Measurements from ENCODE around the gene TP53I11. TPM values are rescaled to one million over a fixed set of nuclear protein-coding genes. Genes with fewer than 3 reads are reported as not detected.

Gene TP53I11
- total RNA-seq, 1 experiment from 2014 or later, result 46.9 TPM

- no peaks in the 10 kb centered on the region for H4K20me1 ChIP-seq (ENCODE audit: insufficient read depth)
- no TSS peak for BruUV-seq (replicated peaks)
- no peak overlapping the region for H3K9ac ChIP-seq (ENCODE audit: low read length)
- no peak overlapping the region for H3K27ac ChIP-seq (ENCODE audit: low read depth, low read length)
- ChIA-PET CTCF (interaction anchor here (0.6 kb wide), 1 partner anchor 19 kb away, joined by 3 read pairs; no protein-coding TSS in a partner anchor), POLR2A (no interaction called here), RAD21 (ENCODE audit: low non-redundant PET in 1 of 2, low total read pairs in 2 of 2, uncharacterized antibody in 2 of 2, unreplicated experiment in 2 of 2) (no interaction called here)
- intact Hi-C loops (cut with micrococcal nuclease), result no loop called here
- TF ChIP-seq ATF3 (IDR thresholded peaks at IDR 0.05) (no peak), FOSL1 (IDR thresholded peaks at IDR 0.05; ENCODE audit: low read depth) (no peak), EZH2 (IDR thresholded peaks at IDR 0.05) (no peak), SP1 (IDR thresholded peaks at IDR 0.05; ENCODE audit: low read depth) (no peak), YY1 (IDR thresholded peaks at IDR 0.05; ENCODE audit: extremely low read depth, insufficient replicate concordance, low read depth, low read length) (no peak), ELF1 (IDR thresholded peaks at IDR 0.05; ENCODE audit: borderline replicate concordance, low read depth) (no peak), EGR1 (IDR thresholded peaks at IDR 0.05; ENCODE audit: low read depth) (no peak), JUND (IDR thresholded peaks at IDR 0.05) (no peak)
- TF ChIP-seq, protein P1, sequence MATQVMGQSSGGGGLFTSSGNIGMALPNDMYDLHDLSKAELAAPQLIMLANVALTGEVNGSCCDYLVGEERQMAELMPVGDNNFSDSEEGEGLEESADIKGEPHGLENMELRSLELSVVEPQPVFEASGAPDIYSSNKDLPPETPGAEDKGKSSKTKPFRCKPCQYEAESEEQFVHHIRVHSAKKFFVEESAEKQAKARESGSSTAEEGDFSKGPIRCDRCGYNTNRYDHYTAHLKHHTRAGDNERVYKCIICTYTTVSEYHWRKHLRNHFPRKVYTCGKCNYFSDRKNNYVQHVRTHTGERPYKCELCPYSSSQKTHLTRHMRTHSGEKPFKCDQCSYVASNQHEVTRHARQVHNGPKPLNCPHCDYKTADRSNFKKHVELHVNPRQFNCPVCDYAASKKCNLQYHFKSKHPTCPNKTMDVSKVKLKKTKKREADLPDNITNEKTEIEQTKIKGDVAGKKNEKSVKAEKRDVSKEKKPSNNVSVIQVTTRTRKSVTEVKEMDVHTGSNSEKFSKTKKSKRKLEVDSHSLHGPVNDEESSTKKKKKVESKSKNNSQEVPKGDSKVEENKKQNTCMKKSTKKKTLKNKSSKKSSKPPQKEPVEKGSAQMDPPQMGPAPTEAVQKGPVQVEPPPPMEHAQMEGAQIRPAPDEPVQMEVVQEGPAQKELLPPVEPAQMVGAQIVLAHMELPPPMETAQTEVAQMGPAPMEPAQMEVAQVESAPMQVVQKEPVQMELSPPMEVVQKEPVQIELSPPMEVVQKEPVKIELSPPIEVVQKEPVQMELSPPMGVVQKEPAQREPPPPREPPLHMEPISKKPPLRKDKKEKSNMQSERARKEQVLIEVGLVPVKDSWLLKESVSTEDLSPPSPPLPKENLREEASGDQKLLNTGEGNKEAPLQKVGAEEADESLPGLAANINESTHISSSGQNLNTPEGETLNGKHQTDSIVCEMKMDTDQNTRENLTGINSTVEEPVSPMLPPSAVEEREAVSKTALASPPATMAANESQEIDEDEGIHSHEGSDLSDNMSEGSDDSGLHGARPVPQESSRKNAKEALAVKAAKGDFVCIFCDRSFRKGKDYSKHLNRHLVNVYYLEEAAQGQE (IDR thresholded peaks at IDR 0.05; ENCODE audit: low read depth), result no peak
- no peak for ATAC-seq
- DNase-seq (ENCODE audit: low read depth, low spot score), result no peak
- no peaks in the 10 kb centered on the region for H3K27me3 ChIP-seq (ENCODE audit: insufficient read depth, low read length)
- no peaks in the 10 kb centered on the region for H3K9me2 ChIP-seq (ENCODE audit: insufficient read depth)
- no peaks in the 10 kb centered on the region for H3K36me3 ChIP-seq (ENCODE audit: control insufficient read depth in 1 of 2, insufficient read depth in 2 of 2, low read length in 2 of 2)
- peaks cover 3 to 11% of the 10 kb centered on the region in 2 experiments; a peak in 2 of 4 replicates for H3K4me1 ChIP-seq (ENCODE audit: control insufficient read depth in 1 of 2, insufficient read depth in 2 of 2, low read length in 2 of 2)
- peaks cover 16% of the 10 kb centered on the region; the same call in 1 of the 2 replicates for H3K79me2 ChIP-seq (ENCODE audit: insufficient read depth, low read length)
- H3K4me3 ChIP-seq (replicated peaks in 1 of 2; ENCODE audit: low read depth in 1 of 2, low read length in 2 of 2), result no peak overlapping the region
- no peak overlapping the region for H3K4me2 ChIP-seq (ENCODE audit: low read length)
- H3K9me3 ChIP-seq (ENCODE audit: control insufficient read depth in 1 of 2, insufficient read depth in 1 of 2, low read depth in 1 of 2, low read length in 2 of 2), result no peaks in the 10 kb centered on the region
- H2AFZ ChIP-seq (ENCODE audit: low read depth, low read length, poor library complexity, severe bottlenecking), result no peak overlapping the region
Measured at GRCh38 chr11:44945666-44946065, 5.0 kb downstream of the TP53I11 start.

All from HCT116 (cell line).